ENCODE data around the gene ADAMTSL3. TPM values are rescaled to one million over a fixed set of nuclear protein-coding genes. Genes with fewer than 3 reads are reported as not detected.

Gene ADAMTSL3
- total and polyA plus RNA-seq, 2 of the 8 experiments (the other 6 are each of a cell fraction or from before 2014, with no cell fraction given), result 0.35 to 1.4 TPM

GRCh38 chr15:83886321-83886720 is 232.4 kb downstream of the ADAMTSL3 start (continued):
- no peak for TF ChIP-seq CHD7 (IDR thresholded peaks at IDR 0.05; ENCODE audit: insufficient replicate concordance, low read length)
- TF ChIP-seq ATF3 (IDR thresholded peaks at IDR 0.05; ENCODE audit: insufficient read depth, low read depth, low read length), result no peak
- TF ChIP-seq ASH2L (IDR thresholded peaks at IDR 0.05; ENCODE audit: low read length), result no peak
- no peak for TF ChIP-seq POU5F1 (IDR thresholded peaks at IDR 0.05; ENCODE audit: low read depth, low read length)
- TF ChIP-seq CEBPB (IDR thresholded peaks at IDR 0.05; ENCODE audit: low read depth, low read length), result no peak
